HG03135 (cell line): ENCODE data around the gene PET100.

Source experiments
- ATAC-seq: cut with Tn5 transposase; IDR thresholded peaks from one replicate; pipeline ENCODE4 v1.9.1; 2021; ENCODE audit warnings: mild to moderate bottlenecking, moderate library complexity; ENCODE audit not compliant: unreplicated experiment

The PET100 gene

GRCh38 chr19:7647156-7647555, 17.6 kb downstream of the PET100 start:
- ATAC-seq: no peak

DNA sequence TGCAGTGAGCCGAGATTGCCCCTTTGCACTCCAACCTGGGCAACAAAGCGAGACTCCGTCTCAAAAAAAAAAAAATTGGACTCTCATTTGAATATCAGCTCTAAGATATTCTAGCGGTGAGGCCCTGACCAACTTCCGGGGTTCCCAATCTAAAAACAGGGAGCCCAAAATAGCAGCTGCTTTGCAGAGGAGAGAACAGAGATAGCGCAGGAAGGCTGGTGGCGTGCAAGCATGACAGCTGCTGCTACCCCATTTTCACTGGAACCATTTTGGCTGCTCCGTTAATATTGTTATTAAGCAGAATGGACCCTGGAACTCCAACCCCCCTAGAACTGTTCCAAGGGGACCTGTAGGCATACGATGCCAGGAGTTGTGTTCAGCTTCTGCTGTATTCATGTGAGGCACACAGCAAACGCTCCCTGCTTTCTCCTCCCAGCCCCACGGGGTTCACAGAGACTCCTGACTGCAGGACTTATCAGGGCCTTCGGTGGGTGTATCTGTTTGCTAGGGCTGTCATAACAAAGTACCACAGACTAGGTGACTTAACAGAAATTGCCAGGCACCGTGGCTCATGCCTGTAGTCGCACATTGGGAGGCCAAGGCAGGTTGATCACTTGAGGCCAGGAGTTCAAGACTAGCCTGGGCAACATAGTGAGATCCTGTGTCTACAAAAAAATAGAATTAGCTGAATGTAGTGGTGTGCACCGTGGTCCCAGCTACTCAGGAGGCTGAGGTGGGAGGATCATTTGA, 18.8 kb downstream of the PET100 start:
- no peak for ATAC-seq

DNA sequence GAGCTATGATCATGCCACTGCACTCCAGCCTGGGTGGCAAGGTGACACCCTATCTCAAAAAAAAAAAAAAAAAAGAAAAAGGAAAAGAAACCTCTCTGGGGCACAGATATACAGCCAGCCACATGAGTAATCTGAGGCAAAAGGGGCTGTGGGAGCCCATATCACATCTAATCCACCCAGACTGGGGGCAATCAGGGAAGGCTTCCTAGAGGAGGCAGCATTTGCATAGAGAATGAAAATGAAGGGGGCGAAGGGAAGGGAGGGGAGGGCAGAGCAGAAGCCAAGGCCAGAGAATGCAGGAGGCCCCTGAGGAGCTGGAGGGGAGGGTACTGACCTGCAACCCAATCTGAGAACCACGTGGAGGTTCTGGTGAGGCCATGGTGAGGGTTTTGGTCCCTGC, 20.6 kb downstream of the PET100 start:
- no peak for ATAC-seq

GRCh38 chr19:7652061-7652641, 22.6 kb downstream of the PET100 start:
- ATAC-seq: no peak

GRCh38 chr19:7654401-7654800, 24.8 kb downstream of the PET100 start:
- no peak for ATAC-seq

DNA sequence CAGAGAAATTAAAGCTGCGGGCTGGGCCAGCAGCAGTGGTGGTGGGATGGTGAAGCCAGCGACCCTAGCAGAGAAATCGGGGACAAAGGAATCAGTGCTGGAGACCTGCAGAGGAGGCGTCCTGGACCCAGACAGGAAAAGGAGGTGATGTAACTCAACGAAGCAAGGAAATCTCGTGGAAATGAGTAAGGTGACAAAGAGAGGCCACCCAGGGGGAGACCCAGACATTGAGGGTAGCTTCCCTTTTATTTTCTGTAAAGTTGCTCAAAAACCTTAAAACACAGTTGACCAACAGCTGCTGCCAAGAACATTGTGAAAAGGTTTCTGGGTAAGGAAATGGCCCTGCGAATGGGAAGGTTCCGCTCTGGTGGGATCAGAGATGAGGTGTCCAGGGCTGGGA, 26.0 kb downstream of the PET100 start:
- ATAC-seq: no peak

GRCh38 chr19:7657131-7657751, 27.6 kb downstream of the PET100 start:
- ATAC-seq: no peak

GRCh38 chr19:7658219-7658686, 28.7 kb downstream of the PET100 start:
- peak; percentile 80 for ATAC-seq

- no peak for ATAC-seq
Measured at GRCh38 chr19:7661744-7662538, 32.3 kb downstream of the PET100 start.

DNA sequence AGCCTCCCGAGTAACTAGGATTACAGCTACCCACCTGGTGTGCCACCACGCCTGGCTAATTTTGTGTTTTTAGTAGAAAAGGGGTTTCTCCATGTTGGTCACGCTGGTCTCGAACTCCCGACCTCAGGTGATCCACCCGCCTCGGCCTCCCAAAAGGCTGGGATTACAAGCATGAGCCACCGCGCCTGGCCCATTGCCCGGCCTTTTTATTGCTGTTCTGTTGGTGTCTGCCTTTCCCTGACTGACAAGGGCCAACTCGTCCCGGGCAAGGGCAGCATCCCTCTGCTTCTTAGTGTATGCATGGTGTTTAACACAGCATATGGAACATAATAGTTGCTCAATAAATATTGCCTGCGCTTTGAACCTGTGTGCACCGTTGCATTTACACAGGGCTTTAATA, 33.1 kb downstream of the PET100 start:
- no peak for ATAC-seq

GRCh38 chr19:7663706-7664105, 34.1 kb downstream of the PET100 start:
- no peak for ATAC-seq

DNA sequence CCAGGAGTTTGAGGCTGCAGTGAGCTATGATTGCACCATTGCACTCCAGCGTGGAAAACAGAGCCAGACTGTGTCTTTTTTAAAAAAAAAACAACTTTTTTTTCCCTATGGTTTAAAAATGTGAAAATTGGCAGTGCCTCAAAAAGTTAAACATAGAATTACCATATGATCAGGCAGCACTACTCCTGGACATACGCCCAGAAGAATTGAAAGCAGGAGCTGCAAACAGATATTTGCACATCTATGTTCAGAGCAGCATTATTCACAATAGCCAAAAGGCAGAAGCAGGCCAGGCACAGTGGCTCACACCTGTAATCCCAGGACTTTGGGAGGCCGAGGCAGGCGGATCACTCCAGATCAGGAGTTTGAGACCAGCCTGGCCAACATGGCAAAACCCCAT, 35.5 kb downstream of the PET100 start:
- ATAC-seq: no peak

DNA sequence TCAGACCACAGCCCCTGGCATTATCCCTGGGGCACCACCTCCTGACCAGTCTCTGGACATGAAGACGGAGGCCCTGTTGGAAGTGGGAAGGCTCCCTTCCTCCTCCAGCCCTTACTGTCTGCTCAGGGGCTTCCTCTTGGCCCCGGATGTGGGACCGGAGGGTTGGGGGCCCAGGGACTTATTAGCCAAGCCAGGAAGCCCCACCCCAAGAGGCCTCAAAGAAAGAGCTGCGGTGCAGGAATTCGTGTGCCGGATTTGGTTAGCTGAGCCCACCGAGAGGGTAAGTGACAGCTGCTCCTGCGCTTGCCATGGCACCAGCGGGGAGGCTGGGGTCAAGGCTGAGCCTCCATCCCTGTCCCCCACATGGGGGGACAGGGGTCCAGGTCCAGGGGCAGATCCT, 39.2 kb downstream of the PET100 start, which contains the start of gene RETN:
Gene RETN (plus strand): TSS at position 208 of the 400 bp plus-strand sequence. CDS start 278 bp downstream, outside the sequence.
- no peak for ATAC-seq

- ATAC-seq: no peak
Measured at GRCh38 chr19:7669641-7670040, 40.0 kb downstream of the PET100 start.

- no peak for ATAC-seq
Measured at GRCh38 chr19:7670150-7670783, 40.7 kb downstream of the PET100 start.

- ATAC-seq: no peak
Measured at GRCh38 chr19:7670790-7671189, 41.2 kb downstream of the PET100 start.

- ATAC-seq: no peak
Measured at GRCh38 chr19:7672522-7672921, 42.9 kb downstream of the PET100 start.

GRCh38 chr19:7674010-7675005, 44.7 kb downstream of the PET100 start:
- ATAC-seq: no peak

- ATAC-seq: no peak
Measured at GRCh38 chr19:7676376-7676775, 46.8 kb downstream of the PET100 start.

DNA sequence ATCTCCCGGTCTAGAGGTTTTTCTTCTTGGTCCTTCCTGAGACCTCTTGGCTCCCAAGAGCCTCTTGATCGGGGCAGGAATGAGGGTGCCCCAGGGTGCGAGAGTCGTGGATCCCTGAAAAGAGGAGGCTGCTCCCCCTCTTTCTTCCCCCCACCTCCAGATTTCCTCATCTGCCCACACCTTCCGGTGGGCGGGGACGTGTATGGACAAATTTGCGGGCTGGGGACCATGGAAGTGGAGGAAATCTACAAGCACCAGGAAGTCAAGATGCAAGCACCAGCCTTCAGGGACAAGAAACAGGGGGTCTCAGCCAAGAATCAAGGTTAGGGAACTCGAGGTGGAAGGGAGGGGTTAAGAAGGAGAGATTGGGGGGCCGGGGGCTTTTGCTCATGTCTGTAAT, 47.3 kb downstream of the PET100 start, which contains the start of gene MCEMP1:
Gene MCEMP1 (plus strand): TSS at position 237 of the 400 bp plus-strand sequence. CDS start 31 bp downstream, at position 268.
- ATAC-seq: no peak
